Right atrium auricular region (tissue), 2 donors: ENCODE results near the gene ZNF684. TPM values are rescaled to one million over a fixed set of nuclear protein-coding genes. Genes with fewer than 3 reads are reported as not detected.
"Not testable (repeated sequence)": the region's sequence is repeated elsewhere in the genome, so short reads cannot be mapped to it uniquely, and the experiment has no call there.

Experiments used
- DNase-seq: peaks from one replicate; pipeline ENCODE4 v3.0.0-alpha.2; 2019; ENCODE audit warnings: low spot score
- H3K27ac ChIP-seq, 2 donors: fragments of 200-600 bp; sonication (generic); 1 replicate in 1 of 2; 2 replicates in 1 of 2; pipeline ENCODE4 v1.5.1; 2016 to 2019
- H3K27me3 ChIP-seq, 2 donors: fragments of 200-600 bp; sonication (generic); one replicate each; pipeline versions ENCODE4 v1.5.1 to v1.6.0; 2017 to 2019
- H3K36me3 ChIP-seq: fragments of 200-600 bp; sonication (generic); one replicate; pipeline ENCODE4 v1.5.1; 2016
- H3K4me1 ChIP-seq, 2 donors: fragments of 200-600 bp; sonication (generic); one replicate each; pipeline versions ENCODE4 v1.5.1 to v1.6.0; 2017 to 2019
- H3K4me3 ChIP-seq, 2 donors: fragments of 200-600 bp; sonication (generic); 1 replicate in 1 of 2; 2 replicates in 1 of 2; pipeline ENCODE4 v1.5.1; 2017 to 2019; ENCODE audit warnings: mild to moderate bottlenecking in 1 of 2, moderate library complexity in 1 of 2
- H3K9me3 ChIP-seq, 2 donors: fragments of 200-600 bp; sonication (generic); one replicate each; pipeline ENCODE4 v1.5.1; 2019
- CTCF ChIP-seq, 2 donors: fragments of 200-600 bp; sonication (generic); IDR thresholded peaks; one replicate each; pipeline ENCODE4 v1.5.1; 2019; ENCODE audit warnings: antibody characterized with exemption in 2 of 2
- total RNA-seq, 2 donors: library from RNA; depleted of rRNA; stranded (reverse); fragments of >200 nt; gene quantifications; one replicate each; pipeline ENCODE4 v1.1.0, GENCODE V29; 2016

The ZNF684 gene
- total RNA-seq, 2 donors from 2014 or later = 3.4 to 9.7 TPM

DNA sequence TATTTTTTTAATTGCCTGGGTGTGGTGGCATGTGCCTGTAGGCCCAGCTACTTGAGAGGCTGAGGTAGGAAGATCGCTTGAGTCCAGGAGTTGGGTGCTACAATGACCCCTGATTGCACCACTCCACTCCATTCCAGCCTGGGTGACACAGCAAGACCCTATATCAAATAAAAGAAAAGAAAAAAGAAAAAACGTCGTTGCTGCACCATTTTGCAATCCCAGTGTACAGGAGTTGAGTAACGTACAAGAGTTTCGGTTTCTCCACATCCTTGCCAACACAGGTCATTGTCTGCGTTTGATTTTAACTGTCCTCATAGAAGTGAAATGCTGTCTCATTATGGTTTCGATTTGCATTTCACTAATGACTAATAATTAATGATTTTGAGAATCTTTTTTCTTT is 7.9 kb downstream of the ZNF684 start:
- Histone ChIP-seq H3K27me3 (no peaks in the 10 kb centered on the region), H3K36me3 (peaks cover 19% of the 10 kb centered on the region)
- no peak for TF ChIP-seq CTCF (IDR thresholded peaks at IDR 0.05)

GRCh38 chr1:40546957-40547356 is 15.5 kb downstream of the ZNF684 start:
- TF ChIP-seq CTCF (IDR thresholded peaks at IDR 0.05) = no peak
- H3K27ac ChIP-seq = no peak overlapping the region
- H3K36me3 ChIP-seq = peaks cover 44% of the 10 kb centered on the region
- no peaks in the 10 kb centered on the region for H3K27me3 ChIP-seq
- H3K4me3 ChIP-seq = no peak overlapping the region
- no peaks in the 10 kb centered on the region for H3K4me1 ChIP-seq
- H3K9me3 ChIP-seq = peaks cover 8 to 17% of the 10 kb centered on the region in 2 donors
- DNase-seq = no peak

More for the DNA sequence above, 7.9 kb downstream of the ZNF684 start:
- Histone ChIP-seq H3K4me3 (no peak overlapping the region), H3K4me1 (no peaks in the 10 kb centered on the region), H3K27ac (no peak overlapping the region), H3K9me3 (no peaks in the 10 kb centered on the region)
- no peak for DNase-seq

- H3K9me3 ChIP-seq = no peaks in the 10 kb centered on the region
- DNase-seq = no peak
- TF ChIP-seq CTCF (IDR thresholded peaks at IDR 0.05) = no peak
- H3K4me1 ChIP-seq = no peaks in the 10 kb centered on the region
- no peak overlapping the region for H3K4me3 ChIP-seq
- H3K27me3 ChIP-seq = no peaks in the 10 kb centered on the region
- H3K27ac ChIP-seq = no peak overlapping the region
- no peaks in the 10 kb centered on the region for H3K36me3 ChIP-seq
Observed at GRCh38 chr1:40553017-40553416, 21.6 kb downstream of the ZNF684 start.

- DNase-seq, H3K27ac ChIP-seq, H3K36me3 ChIP-seq, H3K9me3 ChIP-seq, H3K4me3 ChIP-seq, H3K4me1 ChIP-seq, H3K27me3 ChIP-seq: not testable (repeated sequence)
Observed at GRCh38 chr1:40554807-40555206, 23.4 kb downstream of the ZNF684 start.

- DNase-seq = no peak
- H3K27me3 ChIP-seq = no peaks in the 10 kb centered on the region
- no peak overlapping the region for H3K27ac ChIP-seq
- H3K9me3 ChIP-seq = no peaks in the 10 kb centered on the region
- no peak overlapping the region for H3K4me3 ChIP-seq
- H3K4me1 ChIP-seq = no peaks in the 10 kb centered on the region
- H3K36me3 ChIP-seq = no peaks in the 10 kb centered on the region
- no peak for TF ChIP-seq CTCF (IDR thresholded peaks at IDR 0.05)
Observed at GRCh38 chr1:40556121-40556520, 24.7 kb downstream of the ZNF684 start.

- DNase-seq, H3K4me3 ChIP-seq, H3K27ac ChIP-seq, H3K36me3 ChIP-seq, H3K4me1 ChIP-seq, H3K9me3 ChIP-seq, H3K27me3 ChIP-seq: not testable (repeated sequence)
Observed at GRCh38 chr1:40558241-40558640, 26.8 kb downstream of the ZNF684 start.

DNA sequence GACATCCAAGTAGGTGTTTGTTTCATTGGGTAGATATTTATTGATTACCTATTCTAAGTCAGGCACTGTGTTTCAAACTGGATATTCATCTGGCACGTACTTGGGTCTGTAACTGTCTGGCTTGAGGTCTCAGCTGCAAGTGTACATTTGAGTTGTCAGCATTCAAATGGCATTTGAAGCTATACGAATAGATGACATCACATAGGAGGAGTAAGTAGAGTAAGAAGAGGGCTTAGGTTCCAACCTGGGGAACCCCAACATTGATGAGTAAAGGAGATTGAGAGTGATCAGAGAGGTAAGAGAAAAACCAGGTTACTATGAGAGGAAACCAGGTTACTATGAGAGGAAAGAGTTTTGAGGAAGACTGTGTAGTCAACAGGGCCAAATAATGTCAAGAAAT is 30.7 kb downstream of the ZNF684 start:
- H3K4me3 ChIP-seq = no peak overlapping the region

More for the DNA sequence above, 30.7 kb downstream of the ZNF684 start:
- no peak overlapping the region for H3K27ac ChIP-seq
- H3K4me1 ChIP-seq = no peaks in the 10 kb centered on the region
- H3K27me3 ChIP-seq = no peaks in the 10 kb centered on the region
- no peaks in the 10 kb centered on the region for H3K36me3 ChIP-seq
- DNase-seq = no peak
- H3K9me3 ChIP-seq = no peaks in the 10 kb centered on the region
- no peak for TF ChIP-seq CTCF (IDR thresholded peaks at IDR 0.05)
